Heart left ventricle (tissue), 13 donors: ENCODE measurements around the gene SIM2.

Experiments
- CTCF ChIP-seq, 12 donors: fragments of 200-600 bp; sonication (generic) in 4 of 12; IDR thresholded peaks; one replicate each; pipeline versions ENCODE4 v1.5.0 to v1.8.0; 2018 to 2022; ENCODE audit warnings: antibody characterized with exemption in 12 of 12, mild to moderate bottlenecking in 5 of 12
- POLR2A ChIP-seq, 2 donors: fragments of 450-650 bp; IDR thresholded peaks; one replicate each; pipeline ENCODE4 v1.6.1; 2017; ENCODE audit warnings: antibody characterized with exemption in 2 of 2, mild to moderate bottlenecking in 2 of 2, moderate library complexity in 2 of 2
- donor health status: ischemic (EF 13 %, LVEDD 7.1; RV severe dilation, severe dysfunction).
- donor health status: DM: no; HTN: yes; CAD: no.
- donor health status: DM: no; HTN: no; CAD: no.
- donor health status: ischemic (EF 25% LVEDD 6.9; RV normal size, moderate dysfunction).
- donor health status: ischemic (EF 25% LVEDD 5.7; RV mildly dilated, moderate dysfunction).
- donor health status: ischemic (EF 35%, LVEDD 5.7; RV mildly dilated, moderate dysfunction).
- donor health status: nonischemic (EF 11% LVEDD 7.7; RV severe dilation, severe dysfunction).
- donor health status: DM: yes; HTN: yes; CAD: no.
- donor health status: PGD.
- donor health status: ischemic (EF 29% LVEDD 5.4; RV normal size, mild dysfunction).
- donor health status: nonischemic (EF 23%, LVEDD 6.1; RV moderate dilation, normal function).

GRCh38 chr21:36785615-36786014 lies 86.7 kb downstream of the SIM2 start:
- TF ChIP-seq CTCF (IDR thresholded peaks at IDR 0.05) (no peak), POLR2A (IDR thresholded peaks at IDR 0.05) (no peak)
